T-cell (primary cell): ENCODE data around the gene SEC11A. TPM values are rescaled to one million over a fixed set of nuclear protein-coding genes. Genes with fewer than 3 reads are reported as not detected.
A peak's percentile ranks its signal among the peaks of the same experiment; 100 is the strongest.

Experiments
- ATAC-seq, 4 experiments: fragments of 200-7000 bp in 3 of 4; fragments of 150-1000 bp in 1 of 4; cut with Tn5 transposase; replicated peaks in 1 of 4; 1 replicate in 3 of 4; 2 replicates in 1 of 4; pipeline ENCODE4 v1.10.0; 2021; ENCODE audit warnings: moderate library complexity in 3 of 4, mild to moderate bottlenecking in 2 of 4, moderate number of reproducible peaks in 1 of 4
- CTCF ChIA-PET, 2 donors: fragments of 300-600 bp; sonication (Branson Sonifier 250); formaldehyde crosslinking; loops; one replicate each; lab custom pipeline; 2022; ENCODE audit warnings: antibody characterized with exemption in 2 of 2; lab: Charles Lee
- POLR2A ChIA-PET, 2 donors: fragments of 300-600 bp; sonication (Branson Sonifier 250); formaldehyde crosslinking; loops; one replicate each; lab custom pipeline; 2022; ENCODE audit warnings: antibody characterized with exemption in 2 of 2; lab: Charles Lee
- DNase-seq, 35 experiments: peaks; one replicate each; pipeline versions ENCODE4 v3.0.0 to v3.0.0-alpha.2; 2013 to 2023
- H3K27ac ChIP-seq: one replicate; pipeline ENCODE4 v1.5.1; 2013; ENCODE audit warnings: low read length
- H3K27me3 ChIP-seq, 2 experiments: replicated peaks in 1 of 2; 1 replicate in 1 of 2; 2 replicates in 1 of 2; pipeline versions ENCODE4 v1.6.1 to v1.7.0; 2013; ENCODE audit warnings: low read length in 1 of 2, mixed read lengths in 1 of 2; ENCODE audit not compliant: control insufficient read depth in 2 of 2, insufficient read depth in 2 of 2; ENCODE audit errors: extremely low read depth in 1 of 2
- H3K36me3 ChIP-seq, 2 donors: 1 replicate in 1 of 2; 2 replicates in 1 of 2; pipeline versions ENCODE4 v1.6.1 to v1.7.0; 2013; ENCODE audit warnings: low read length in 1 of 2; ENCODE audit not compliant: control insufficient read depth in 2 of 2, insufficient read depth in 1 of 2; ENCODE audit errors: extremely low read depth in 1 of 2
- H3K4me1 ChIP-seq, 2 experiments: 1 replicate in 1 of 2; 2 replicates in 1 of 2; pipeline versions ENCODE4 v1.6.1 to v1.7.0; 2013; ENCODE audit warnings: low read length in 2 of 2, mixed read lengths in 1 of 2; ENCODE audit not compliant: insufficient read depth in 2 of 2, control insufficient read depth in 1 of 2; ENCODE audit errors: extremely low read depth in 1 of 2
- H3K4me3 ChIP-seq, 2 donors: 1 replicate in 1 of 2; 2 replicates in 1 of 2; pipeline versions ENCODE4 v1.5.1 to v1.7.0; 2013; ENCODE audit warnings: mild to moderate bottlenecking in 2 of 2, low read length in 1 of 2, moderate library complexity in 1 of 2; ENCODE audit not compliant: control insufficient read depth in 1 of 2; ENCODE audit errors: extremely low read depth in 1 of 2
- H3K9me3 ChIP-seq: 2 replicates; pipeline ENCODE4 v1.7.0; 2013
- H3K27ac Mint-ChIP-seq, 2 donors: one replicate each; pipeline ENCODE4 v1.8.0; 2020 to 2021; ENCODE audit warnings: mild to moderate bottlenecking in 2 of 2, mixed read lengths in 2 of 2
- H3K27me3 Mint-ChIP-seq, 2 donors: one replicate each; pipeline ENCODE4 v1.8.0; 2021 to 2022; ENCODE audit warnings: mixed read lengths in 2 of 2
- H3K36me3 Mint-ChIP-seq: one replicate; pipeline ENCODE4 v1.8.0; 2021; ENCODE audit warnings: mixed read lengths
- H3K4me1 Mint-ChIP-seq, 3 donors: one replicate each; pipeline ENCODE4 v1.8.0; 2020 to 2022; ENCODE audit warnings: mixed read lengths in 3 of 3, mild to moderate bottlenecking in 1 of 3
- H3K4me3 Mint-ChIP-seq, 3 donors: one replicate each; pipeline ENCODE4 v1.8.0; 2020 to 2022; ENCODE audit warnings: mild to moderate bottlenecking in 3 of 3, mixed read lengths in 3 of 3, moderate library complexity in 3 of 3
- H3K9me3 Mint-ChIP-seq, 3 donors: one replicate each; pipeline ENCODE4 v1.8.0; 2020 to 2022; ENCODE audit warnings: mixed read lengths in 3 of 3
- WGBS: methylation state at CpG from one replicate; pipeline ENCODE4 v1.1.5; 2013; ENCODE audit warnings: missing lambda C conversion rate; ENCODE audit not compliant: insufficient coverage; 5-methylcytosine and 5-hydroxymethylcytosine counted together
- total RNA-seq, 35 experiments: library from RNA in 6 of 35; stranded (reverse) in 6 of 35; fragments of 120-200 nt in 1 of 35; gene quantifications; one replicate each; pipeline versions ENCODE4 v1.2.1 to v1.2.4 and lab custom pipeline; 2013 to 2026

Gene SEC11A
- total RNA-seq, 5 donors from 2014 or later (not counting 1 experiment from before 2014, with no cell fraction given): 52.3 to 68.9 (median 66.5) TPM

DNA sequence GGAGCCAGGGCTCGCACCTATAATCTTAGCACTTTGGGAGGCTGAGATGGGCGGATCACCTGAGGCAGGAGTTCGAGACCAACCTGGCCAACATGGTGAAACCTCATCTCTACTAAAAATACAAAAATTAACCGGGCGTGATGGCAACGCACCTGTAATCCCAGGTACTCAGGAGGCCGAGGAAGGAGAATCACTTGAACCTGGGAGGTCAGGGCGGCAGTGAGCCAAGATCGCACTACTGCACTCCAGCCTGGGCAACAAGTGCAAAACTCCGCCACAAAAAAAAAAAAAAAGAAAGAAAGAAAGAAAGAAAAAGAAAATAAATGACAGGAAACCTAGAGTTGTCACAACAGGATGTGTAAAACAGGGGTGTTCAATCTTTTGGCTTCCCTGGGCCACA is 54.9 kb downstream of the SEC11A start:
- H3K36me3 Mint-ChIP-seq: peaks cover 10% of the 10 kb centered on the region
- peaks cover 2 to 26% of the 10 kb centered on the region in 2 experiments for H3K4me1 ChIP-seq
- peaks cover 13 to 24% (median 15%) of the 10 kb centered on the region in 3 donors for H3K4me1 Mint-ChIP-seq
- H3K27ac Mint-ChIP-seq: no peak overlapping the region
- H3K36me3 ChIP-seq: peaks cover 0 to 15% of the 10 kb centered on the region in 2 donors
- no peaks in the 10 kb centered on the region for H3K9me3 ChIP-seq
- no peak for ATAC-seq
- H3K27me3 Mint-ChIP-seq: no peaks in the 10 kb centered on the region
- POLR2A ChIA-PET: interaction anchor here in 1 of 2 donors (0.6 kb wide), 1 partner anchor 9 kb away, joined by 3 read pairs; no protein-coding TSS in a partner anchor
- no peak overlapping the region for H3K27ac ChIP-seq
- no peaks in the 10 kb centered on the region for H3K27me3 ChIP-seq
- CTCF ChIA-PET: interaction anchor here (0.6 to 0.7 kb wide), 2 partner anchors 21 to 714 kb away, joined by 3 to 4 read pairs; no protein-coding TSS in a partner anchor
- no peak overlapping the region for H3K4me3 Mint-ChIP-seq
- no peaks in the 10 kb centered on the region for H3K9me3 Mint-ChIP-seq
- DNase-seq: no peak
- WGBS: 100% methylated on average over 3 of the region's 10 CpGs
- H3K4me3 ChIP-seq: no peak overlapping the region

DNA sequence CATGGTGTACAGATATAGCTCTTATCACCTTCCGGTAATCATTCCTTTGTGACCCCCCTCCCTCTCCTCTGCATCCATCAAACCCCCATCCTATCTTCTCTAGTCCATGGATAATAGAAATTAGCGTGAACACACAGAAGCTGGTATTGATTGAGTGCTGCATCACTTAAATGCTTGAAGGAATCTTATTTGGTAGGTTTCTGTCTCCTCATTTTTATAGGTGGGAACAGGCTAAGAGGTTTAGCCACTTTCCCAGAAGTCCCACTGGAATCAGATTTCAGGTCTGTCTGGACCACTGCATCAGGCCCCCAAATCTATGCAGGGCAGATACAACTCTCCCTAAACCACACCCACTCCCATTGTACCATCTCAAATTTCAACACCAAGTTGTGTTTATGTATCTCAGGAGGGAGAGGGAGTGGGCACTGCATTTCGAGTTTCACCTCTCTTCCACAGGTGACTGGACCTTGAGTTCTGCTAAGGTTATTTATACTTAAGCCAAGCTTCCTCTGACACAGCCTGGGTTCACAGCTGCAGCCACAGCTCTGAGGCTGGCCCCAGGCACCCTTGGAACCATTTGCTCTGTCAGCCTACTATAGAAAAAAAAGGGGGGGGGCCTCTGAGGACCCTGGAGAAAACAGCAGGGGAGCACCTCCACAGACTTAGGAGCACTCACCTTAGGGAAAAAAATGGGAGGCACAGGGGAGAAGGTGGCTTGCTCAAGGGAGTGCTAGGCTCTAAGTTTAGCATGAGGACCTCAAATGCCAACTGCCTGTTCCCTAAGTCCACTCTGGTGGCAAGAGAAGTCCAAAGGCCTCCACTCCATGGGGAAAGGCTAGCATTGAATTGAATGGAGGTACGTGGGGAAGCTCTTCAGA is 55.8 kb downstream of the SEC11A start:
- peaks cover 0 to 7% of the 10 kb centered on the region in 2 donors for H3K36me3 ChIP-seq
- Mint-ChIP-seq H3K9me3 (no peaks in the 10 kb centered on the region), H3K27ac (peak overlapping the region; percentile 28 to 84), H3K27me3 (no peaks in the 10 kb centered on the region), H3K36me3 (peaks cover 6% of the 10 kb centered on the region), H3K4me1 (peaks cover 16 to 31% (median 20%) of the 10 kb centered on the region in 3 donors), H3K4me3 (no peak overlapping the region)
- ChIA-PET CTCF (interaction anchor here in 1 of 2 donors (0.5 to 1.6 kb wide), 3 partner anchors 56 to 88 kb away, joined by 3 to 13 read pairs (median 4); partner anchors contain the start of gene SEC11A), POLR2A (no interaction called here)
- no peaks in the 10 kb centered on the region for H3K27me3 ChIP-seq
- peaks cover 2 to 29% of the 10 kb centered on the region in 2 experiments for H3K4me1 ChIP-seq
- no CpG with 5 or more reads among the region's 4 CpGs for WGBS
- H3K9me3 ChIP-seq: no peaks in the 10 kb centered on the region
- DNase-seq (no peak), ATAC-seq (no peak)
- H3K4me3 ChIP-seq: no peak overlapping the region
- no peak overlapping the region for H3K27ac ChIP-seq

DNA sequence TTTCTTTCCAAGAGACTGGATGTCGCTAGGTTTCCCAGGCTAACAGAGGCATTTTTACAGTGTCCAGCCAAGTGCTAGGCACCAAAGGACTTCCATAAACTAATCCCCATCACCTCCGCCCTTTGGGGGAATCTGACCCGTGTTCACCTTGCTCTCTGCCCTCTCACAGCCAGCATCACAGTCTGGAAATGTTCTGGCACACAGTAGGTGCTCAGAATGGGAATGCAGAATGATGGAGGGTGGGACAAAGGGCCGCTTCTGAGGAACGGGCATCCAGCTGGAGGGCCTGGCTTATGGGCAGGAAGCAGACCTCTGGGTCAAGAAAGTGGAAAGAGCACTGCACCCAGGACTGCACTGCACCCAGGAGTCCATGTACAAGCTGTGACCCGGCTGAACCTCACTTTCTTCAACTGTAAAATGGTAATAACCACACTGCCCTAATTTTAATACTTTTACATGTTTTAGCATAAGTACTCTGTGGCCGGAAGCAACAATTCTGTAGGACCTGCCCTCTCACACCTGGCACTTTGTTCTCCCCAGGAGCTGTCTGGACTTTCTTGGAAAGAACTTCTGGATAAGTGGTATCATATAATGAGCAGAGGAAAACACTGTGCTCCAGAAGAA is 57.0 kb downstream of the SEC11A start:
- Mint-ChIP-seq H3K27ac (peak overlapping the region; percentile 81 to 84), H3K9me3 (no peaks in the 10 kb centered on the region), H3K4me1 (peaks cover 21 to 40% (median 28%) of the 10 kb centered on the region in 3 donors), H3K4me3 (peak overlapping the region; percentile 73 to 80 (median 76)), H3K27me3 (no peaks in the 10 kb centered on the region), H3K36me3 (no peaks in the 10 kb centered on the region)
- ChIA-PET POLR2A (interaction anchor here (0.6 to 0.7 kb wide), 4 partner anchors 27 to 127 kb away, joined by 3 to 19 read pairs (median 12); no protein-coding TSS in a partner anchor), CTCF (interaction anchor here in 1 of 2 donors (0.5 to 1.6 kb wide), 11 partner anchors 9 to 316 kb away, joined by 3 to 13 read pairs (median 3); partner anchors contain the start of genes SEC11A and ZSCAN2)
- Histone ChIP-seq H3K27ac (peak overlapping the region; percentile 64), H3K4me1 (peaks cover 2 to 39% of the 10 kb centered on the region in 2 experiments), H3K4me3 (peak overlapping the region; percentile 62 to 76), H3K27me3 (no peaks in the 10 kb centered on the region), H3K36me3 (peaks cover 0 to 3% of the 10 kb centered on the region in 2 donors), H3K9me3 (no peaks in the 10 kb centered on the region)
- WGBS: 61% methylated on average over 4 of the region's 7 CpGs
- ATAC-seq: no peak
- DNase-seq: peak in 1 of 35 experiments; percentile 9

DNA sequence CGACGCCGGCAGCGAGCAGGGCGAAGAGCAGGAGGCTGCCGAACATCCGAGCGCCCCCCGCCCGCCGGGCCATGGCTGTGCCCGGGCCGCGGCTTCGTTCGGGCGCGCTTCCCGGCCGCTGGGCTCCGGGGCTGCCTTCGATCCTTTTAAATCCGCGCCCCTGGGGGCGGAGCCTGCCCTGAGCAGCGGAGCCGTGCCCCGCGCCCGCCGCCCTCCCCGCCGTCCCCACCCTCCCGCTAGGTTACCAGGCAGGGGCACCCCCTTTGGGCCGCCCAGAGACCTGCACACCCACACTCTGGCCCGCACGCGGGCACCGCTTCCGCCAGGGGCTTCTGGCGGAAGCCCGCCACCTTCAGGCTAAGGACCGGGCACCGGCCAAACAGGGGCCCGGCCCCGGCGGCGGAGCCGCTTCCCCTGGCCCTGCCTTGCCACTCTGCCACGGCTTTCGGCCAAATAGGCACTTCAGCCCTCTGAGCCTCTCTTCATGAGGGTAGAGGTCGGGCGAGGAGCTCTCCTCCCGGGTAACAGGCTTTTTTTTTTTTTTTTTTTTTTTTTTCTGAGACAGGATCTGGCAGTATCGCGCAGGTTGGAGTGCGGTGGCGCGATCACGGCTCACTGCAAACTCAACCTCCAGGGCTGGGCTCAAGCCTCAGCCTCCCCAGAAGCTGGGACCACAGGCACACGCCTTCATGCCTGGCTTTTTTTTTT is 57.7 kb downstream of the SEC11A start, which contains the start of gene NMB:
NMB (minus strand) TSS at position 120 of the 708 bp plus-strand sequence; CDS start at position 73, 47 bp downstream.
- Histone ChIP-seq H3K36me3 (peaks cover 0 to 3% of the 10 kb centered on the region in 2 donors), H3K27me3 (no peaks in the 10 kb centered on the region), H3K27ac (peak within 1 kb of the TSS; percentile 64), H3K4me3 (peak within 1 kb of the TSS; percentile 62 to 76), H3K4me1 (peaks cover 7 to 45% of the 10 kb centered on the region in 2 experiments), H3K9me3 (no peaks in the 10 kb centered on the region)
- DNase-seq: peak; percentile 68 to 91 (median 80)
- Mint-ChIP-seq H3K9me3 (no peaks in the 10 kb centered on the region), H3K4me3 (peak within 1 kb of the TSS; percentile 73 to 80 (median 76)), H3K36me3 (no peaks in the 10 kb centered on the region), H3K27me3 (no peaks in the 10 kb centered on the region), H3K27ac (peak within 1 kb of the TSS; percentile 81 to 84), H3K4me1 (peaks cover 27 to 46% (median 34%) of the 10 kb centered on the region in 3 donors)
- POLR2A ChIA-PET: interaction anchor here (0.6 to 0.7 kb wide), 5 partner anchors 27 to 128 kb away, joined by 3 to 19 read pairs (median 7); no protein-coding TSS in a partner anchor
- CTCF ChIA-PET: interaction anchor here (0.5 to 1.6 kb wide), 17 partner anchors 10 to 317 kb away, joined by 3 to 13 read pairs (median 3); partner anchors contain the start of genes SEC11A (in 1 of the 2) and ZSCAN2 (in 1 of the 2)
- under 1% methylated on average over 49 of the region's 61 CpGs for WGBS
- ATAC-seq: peak; percentile 72 to 77 (median 76)

DNA sequence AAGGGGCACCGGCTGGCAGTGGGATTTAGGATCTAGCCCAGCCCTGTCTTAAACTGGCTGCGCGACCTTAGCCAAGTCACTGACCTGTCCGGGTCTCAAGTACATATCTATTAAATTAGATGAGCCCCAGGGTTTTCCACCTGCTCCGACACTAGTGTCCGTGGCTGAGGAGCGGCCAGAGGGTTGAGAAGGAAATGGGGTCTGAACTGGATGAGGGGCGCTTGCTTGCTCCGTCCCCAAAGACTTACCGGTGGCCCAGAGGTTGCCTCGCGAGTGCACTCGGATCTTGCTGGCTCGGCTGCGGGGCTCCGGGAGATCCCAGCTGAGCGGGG is 58.2 kb downstream of the SEC11A start:
- ChIA-PET CTCF (no interaction called here), POLR2A (no interaction called here)
- no peaks in the 10 kb centered on the region for H3K27me3 Mint-ChIP-seq
- H3K9me3 ChIP-seq: no peaks in the 10 kb centered on the region
- peak overlapping the region; percentile 63 to 78 (median 76) for H3K4me3 Mint-ChIP-seq
- DNase-seq (no peak), ATAC-seq (no peak)
- H3K9me3 Mint-ChIP-seq: no peaks in the 10 kb centered on the region
- peaks cover 29 to 49% (median 37%) of the 10 kb centered on the region in 3 donors for H3K4me1 Mint-ChIP-seq
- peaks cover 7 to 51% of the 10 kb centered on the region in 2 experiments for H3K4me1 ChIP-seq
- peak overlapping the region; percentile 37 for H3K27ac ChIP-seq
- H3K36me3 ChIP-seq: peaks cover 0 to 2% of the 10 kb centered on the region in 2 donors
- no peaks in the 10 kb centered on the region for H3K36me3 Mint-ChIP-seq
- 32% methylated on average over 17 of the region's 17 CpGs for WGBS
- H3K4me3 ChIP-seq: peak overlapping the region; percentile 41 to 62
- no peaks in the 10 kb centered on the region for H3K27me3 ChIP-seq
- H3K27ac Mint-ChIP-seq: peak overlapping the region; percentile 36 to 66
